ENCODE data around the gene ARID4A. TPM values are rescaled to one million over a fixed set of nuclear protein-coding genes. Genes with fewer than 3 reads are reported as not detected.

The ARID4A gene
- total and polyA plus RNA-seq, 2 donors from 2014 or later, result 3.9 to 32.5 TPM

GRCh38 chr14:58291646-58292045 lies 6.7 kb upstream of the ARID4A start:
- DNase-seq (no peak), FAIRE-seq (no peak)
- Histone ChIP-seq H3K27me3 (ENCODE audit: control insufficient read depth, insufficient read depth, low read length) (no peaks in the 10 kb centered on the region), H3K4me3 (ENCODE audit: low read length in 3 of 3) (no peak overlapping the region), H3K9ac (ENCODE audit: low read length in 3 of 3) (no peak overlapping the region), H3K27ac (ENCODE audit: low read depth in 2 of 2, low read length in 2 of 2) (no peak overlapping the region), H3K9me3 (ENCODE audit: control insufficient read depth in 2 of 3, insufficient read depth in 1 of 3, low read length in 3 of 3) (no peaks in the 10 kb centered on the region), H3K36me3 (ENCODE audit: control insufficient read depth in 2 of 3, insufficient read depth in 3 of 3, low read length in 3 of 3) (peaks cover 8 to 50% (median 11%) of the 10 kb centered on the region in 3 donors), H3K4me1 (ENCODE audit: control insufficient read depth in 2 of 3, insufficient read depth in 2 of 3, low read depth in 1 of 3, low read length in 3 of 3) (peaks cover 0 to 18% (median 8%) of the 10 kb centered on the region in 3 donors)
- no peak for TF ChIP-seq CTCF (IDR thresholded peaks at IDR 0.05; ENCODE audit: borderline replicate concordance, extremely low read depth, insufficient read depth)
- intact Hi-C loops (cut with DNase I), result no loop called here

- no peaks in the 10 kb centered on the region for H3K9me3 ChIP-seq (ENCODE audit: control insufficient read depth in 2 of 3, insufficient read depth in 1 of 3, low read length in 3 of 3)
- H3K36me3 ChIP-seq (ENCODE audit: control insufficient read depth in 2 of 3, insufficient read depth in 3 of 3, low read length in 3 of 3), result peaks cover 8 to 50% (median 11%) of the 10 kb centered on the region in 3 donors
- H3K4me3 ChIP-seq (ENCODE audit: low read length in 3 of 3), result no peak overlapping the region
- no peak for FAIRE-seq
- peaks cover 0 to 17% (median 8%) of the 10 kb centered on the region in 3 donors for H3K4me1 ChIP-seq (ENCODE audit: control insufficient read depth in 2 of 3, insufficient read depth in 2 of 3, low read depth in 1 of 3, low read length in 3 of 3)
- DNase-seq, result no peak
- intact Hi-C loops (cut with DNase I), result no loop called here
- H3K27ac ChIP-seq (ENCODE audit: low read depth in 2 of 2, low read length in 2 of 2), result no peak overlapping the region
- no peaks in the 10 kb centered on the region for H3K27me3 ChIP-seq (ENCODE audit: control insufficient read depth, insufficient read depth, low read length)
- no peak for TF ChIP-seq CTCF (IDR thresholded peaks at IDR 0.05; ENCODE audit: borderline replicate concordance, extremely low read depth, insufficient read depth)
- H3K9ac ChIP-seq (ENCODE audit: low read length in 3 of 3), result no peak overlapping the region
Observed at GRCh38 chr14:58292187-58292586, 6.2 kb upstream of the ARID4A start.

GRCh38 chr14:58294201-58294600 lies 4.2 kb upstream of the ARID4A start:
- Histone ChIP-seq H3K36me3 (ENCODE audit: control insufficient read depth in 2 of 3, insufficient read depth in 3 of 3, low read length in 3 of 3) (peaks cover 7 to 41% (median 11%) of the 10 kb centered on the region in 3 donors), H3K4me1 (ENCODE audit: control insufficient read depth in 2 of 3, insufficient read depth in 2 of 3, low read depth in 1 of 3, low read length in 3 of 3) (peaks cover 0 to 12% (median 8%) of the 10 kb centered on the region in 3 donors), H3K27me3 (ENCODE audit: control insufficient read depth, insufficient read depth, low read length) (no peaks in the 10 kb centered on the region), H3K27ac (ENCODE audit: low read depth in 2 of 2, low read length in 2 of 2) (no peak overlapping the region), H3K4me3 (ENCODE audit: low read length in 3 of 3) (no peak overlapping the region), H3K9me3 (ENCODE audit: control insufficient read depth in 2 of 3, insufficient read depth in 1 of 3, low read length in 3 of 3) (no peaks in the 10 kb centered on the region), H3K9ac (ENCODE audit: low read length in 3 of 3) (no peak overlapping the region)
- TF ChIP-seq CTCF (IDR thresholded peaks at IDR 0.05; ENCODE audit: borderline replicate concordance, extremely low read depth, insufficient read depth), result no peak
- DNase-seq, result no peak
- no peak for FAIRE-seq
- intact Hi-C loops (cut with DNase I), result no loop called here

GRCh38 chr14:58296726-58297125 lies 1.6 kb upstream of the ARID4A start:
- no peak for FAIRE-seq
- Histone ChIP-seq H3K27me3 (ENCODE audit: control insufficient read depth, insufficient read depth, low read length) (no peaks in the 10 kb centered on the region), H3K9me3 (ENCODE audit: control insufficient read depth in 2 of 3, insufficient read depth in 1 of 3, low read length in 3 of 3) (no peaks in the 10 kb centered on the region), H3K4me1 (ENCODE audit: control insufficient read depth in 2 of 3, insufficient read depth in 2 of 3, low read depth in 1 of 3, low read length in 3 of 3) (peaks cover 0 to 22% (median 11%) of the 10 kb centered on the region in 3 donors), H3K9ac (ENCODE audit: low read length in 3 of 3) (peak overlapping the region; percentile 93 to 98 (median 96)), H3K36me3 (ENCODE audit: control insufficient read depth in 2 of 3, insufficient read depth in 3 of 3, low read length in 3 of 3) (peaks cover 7 to 17% (median 8%) of the 10 kb centered on the region in 3 donors), H3K27ac (ENCODE audit: low read depth in 2 of 2, low read length in 2 of 2) (peak overlapping the region; percentile 99 to 100), H3K4me3 (ENCODE audit: low read length in 3 of 3) (peak overlapping the region; percentile 95 to 99 (median 98))
- peak in 1 of 5 donors; percentile 4 for DNase-seq
- no peak for TF ChIP-seq CTCF (IDR thresholded peaks at IDR 0.05; ENCODE audit: borderline replicate concordance, extremely low read depth, insufficient read depth)
- intact Hi-C loops (cut with DNase I), result no loop called here
